Measurements from ENCODE around the gene APLP1.

- TF ChIP-seq CTCF (IDR thresholded peaks at IDR 0.05) (no peak), POLR2AphosphoS5 (IDR thresholded peaks at IDR 0.05) (peak in 3 of 4 donors; percentile 25 to 55 (median 29))
These were observed 39.7 kb downstream of the APLP1 start, which contains the start of gene TYROBP for GRCh38 chr19:35908010-35908441.

All from sigmoid colon (tissue), 4 donors.